HTR-8/SVneo (cell line): ENCODE data around the gene DIS3L2.
"Not testable (repeated sequence)": the region's sequence is repeated elsewhere in the genome, so short reads cannot be mapped to it uniquely, and the experiment has no call there.

ENCODE experiments used
- DNase-seq: peaks from one replicate; pipeline ENCODE4 v3.0.0; 2011; ENCODE audit warnings: low spot score, mixed read lengths; ENCODE audit not compliant: insufficient read length
- FAIRE-seq: peaks from 2 replicates; lab custom pipeline; 2011; peaks lifted over from hg19 to GRCh38; lab: Jason Lieb, UNC

Gene DIS3L2

GRCh38 chr2:231928901-231929725, 32.4 kb upstream of the DIS3L2 start:
- FAIRE-seq (no peak), DNase-seq (no peak)

- DNase-seq (no peak), FAIRE-seq (no peak)
Observed at GRCh38 chr2:231929961-231930592, 31.4 kb upstream of the DIS3L2 start.

GRCh38 chr2:231930593-231931281, 30.8 kb upstream of the DIS3L2 start:
- no peak for FAIRE-seq
- DNase-seq, result no peak

GRCh38 chr2:231931481-231931915, 30.0 kb upstream of the DIS3L2 start:
- no peak for DNase-seq
- no peak for FAIRE-seq

- FAIRE-seq (no peak), DNase-seq (no peak)
Observed at GRCh38 chr2:231932711-231932970, 28.9 kb upstream of the DIS3L2 start.

GRCh38 chr2:231932985-231933915, 28.3 kb upstream of the DIS3L2 start:
- no peak for FAIRE-seq

GRCh38 chr2:231933916-231934401, 27.6 kb upstream of the DIS3L2 start:
- no peak for DNase-seq
- no peak for FAIRE-seq

More at GRCh38 chr2:231932985-231933915, 28.3 kb upstream of the DIS3L2 start:
- no peak for DNase-seq

GRCh38 chr2:231934441-231935206, 26.9 kb upstream of the DIS3L2 start:
- no peak for FAIRE-seq
- DNase-seq, result no peak

- DNase-seq (no peak), FAIRE-seq (no peak)
Observed at GRCh38 chr2:231935207-231935524, 26.3 kb upstream of the DIS3L2 start.

GRCh38 chr2:231935815-231936214, 25.7 kb upstream of the DIS3L2 start:
- FAIRE-seq, result no peak
- DNase-seq, result no peak

GRCh38 chr2:231936491-231936890, 25.0 kb upstream of the DIS3L2 start:
- DNase-seq (no peak), FAIRE-seq (no peak)

GRCh38 chr2:231937057-231937456, 24.5 kb upstream of the DIS3L2 start:
- DNase-seq (no peak), FAIRE-seq (no peak)

- DNase-seq (no peak), FAIRE-seq (no peak)
Observed at GRCh38 chr2:231939022-231939421, 22.5 kb upstream of the DIS3L2 start.

- FAIRE-seq, result no peak
- DNase-seq, result no peak
Observed at GRCh38 chr2:231940795-231941194, 20.7 kb upstream of the DIS3L2 start.

GRCh38 chr2:231941673-231942072, 19.8 kb upstream of the DIS3L2 start:
- FAIRE-seq, result no peak
- no peak for DNase-seq

- no peak for FAIRE-seq
Observed at GRCh38 chr2:231942180-231942579, 19.3 kb upstream of the DIS3L2 start.

GRCh38 chr2:231946241-231946814, 15.2 kb upstream of the DIS3L2 start:
- DNase-seq (no peak), FAIRE-seq (no peak)

More at GRCh38 chr2:231942180-231942579, 19.3 kb upstream of the DIS3L2 start:
- DNase-seq, result no peak

- not testable (repeated sequence) for DNase-seq
Observed at GRCh38 chr2:231947112-231947511, 14.4 kb upstream of the DIS3L2 start.

GRCh38 chr2:231947694-231948093, 13.8 kb upstream of the DIS3L2 start:
- FAIRE-seq (no peak), DNase-seq (no peak)

More at GRCh38 chr2:231947112-231947511, 14.4 kb upstream of the DIS3L2 start:
- not testable (repeated sequence) for FAIRE-seq
